Activated naive CD4-positive, alpha-beta T cell treated with anti-CD3 and anti-CD28 coated beads, Interleukin-2, amount 50 U/mL, for 16 hours (primary cell): ENCODE results near the gene CADPS2.

Experiments
- DNase-seq: peaks from one replicate; pipeline ENCODE4 v3.0.0-alpha.2; 2020

CADPS2 gene

DNA sequence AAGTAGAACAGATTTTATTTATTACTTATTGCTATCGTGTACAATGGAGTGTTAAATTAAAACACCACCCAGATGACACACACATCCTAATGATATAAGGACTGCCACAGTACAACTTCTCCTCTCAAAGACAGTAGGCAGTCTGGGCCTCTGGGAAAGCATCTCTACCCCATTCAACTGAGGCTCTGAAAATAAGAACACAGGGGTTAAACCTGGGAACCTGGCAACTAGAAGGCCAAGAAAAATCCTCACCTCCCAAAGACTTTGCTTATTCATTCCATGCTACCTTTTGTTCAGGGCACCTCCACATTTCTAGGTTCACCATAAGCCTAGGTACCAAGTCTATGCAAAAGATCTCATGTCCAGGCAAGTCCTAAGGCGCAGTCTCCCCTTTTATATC is 456.3 kb downstream of the CADPS2 start:
- no peak for DNase-seq

DNA sequence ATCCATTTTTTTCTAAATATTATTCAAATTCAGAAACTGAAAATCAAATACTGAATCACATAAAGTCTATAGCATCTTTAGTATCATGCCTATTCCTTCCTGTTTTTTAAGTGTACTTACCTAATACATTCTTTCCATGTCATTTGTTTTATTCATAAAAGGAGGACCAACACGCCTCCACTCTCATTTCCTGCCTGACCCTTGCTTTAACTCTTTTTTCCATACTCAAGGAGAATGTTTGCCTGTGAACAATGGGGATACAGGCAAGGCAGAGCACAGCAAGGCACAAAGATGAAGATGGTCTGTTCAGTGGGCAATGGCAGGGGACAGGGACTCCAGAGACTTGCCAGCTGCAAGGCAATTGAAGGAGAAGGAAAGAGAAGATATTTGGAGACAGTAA is 460.5 kb downstream of the CADPS2 start:
- no peak for DNase-seq

DNA sequence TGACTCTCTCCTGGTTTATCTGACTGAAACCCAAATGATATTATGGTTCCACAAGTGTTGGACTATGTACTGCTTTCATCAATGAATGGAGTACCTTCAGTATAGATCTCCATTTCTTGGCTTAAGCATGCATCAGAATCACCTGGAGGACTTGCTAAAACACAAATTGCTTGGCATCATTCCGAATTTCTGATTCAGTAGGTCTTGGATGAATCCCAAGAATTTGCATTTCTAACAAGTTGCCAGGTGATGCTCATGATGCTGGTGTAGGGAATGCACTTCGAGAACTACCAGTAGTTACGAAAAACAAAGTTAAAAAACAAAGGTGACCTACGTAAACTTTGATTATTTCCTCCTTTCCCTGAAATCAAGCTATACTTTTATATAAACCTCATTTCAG is 462.7 kb downstream of the CADPS2 start:
- DNase-seq = no peak

DNA sequence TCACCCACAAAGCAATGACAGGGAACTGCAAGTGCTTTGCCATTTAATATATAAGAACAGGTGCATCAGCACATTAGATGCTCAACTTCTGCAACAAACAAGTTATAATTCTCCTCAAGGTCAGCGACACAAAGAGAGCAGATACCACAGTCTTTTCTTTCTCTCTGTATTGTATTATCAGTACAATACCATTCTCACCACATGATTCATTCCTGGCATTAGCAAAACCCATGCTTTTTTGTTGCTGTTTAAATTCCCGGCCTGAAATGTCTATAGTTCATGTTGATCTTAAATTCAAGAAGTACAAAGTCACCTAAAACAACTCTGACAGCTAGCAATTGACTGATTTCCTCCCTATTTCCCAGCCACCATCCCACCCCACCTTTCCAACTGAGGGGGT is 469.9 kb downstream of the CADPS2 start:
- DNase-seq = no peak

DNA sequence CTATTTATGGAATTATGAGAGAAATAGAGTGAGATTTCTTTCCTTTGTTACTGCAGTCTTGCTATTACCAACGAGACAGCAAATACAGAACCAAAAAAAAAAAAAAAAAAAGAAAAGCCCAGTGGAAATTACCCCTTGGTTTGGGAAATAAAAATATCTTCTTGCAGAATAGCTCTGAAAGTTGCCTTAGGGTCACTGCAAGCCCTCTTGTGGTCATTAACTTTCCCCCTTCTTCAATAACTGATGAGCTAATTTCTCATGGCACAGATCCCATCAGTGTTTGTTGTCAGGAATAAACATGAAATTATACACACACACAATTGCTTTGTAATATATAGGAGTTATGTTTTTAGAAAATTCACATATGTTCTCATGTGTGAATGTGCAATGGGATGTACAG is 470.8 kb downstream of the CADPS2 start:
- DNase-seq = no peak

DNA sequence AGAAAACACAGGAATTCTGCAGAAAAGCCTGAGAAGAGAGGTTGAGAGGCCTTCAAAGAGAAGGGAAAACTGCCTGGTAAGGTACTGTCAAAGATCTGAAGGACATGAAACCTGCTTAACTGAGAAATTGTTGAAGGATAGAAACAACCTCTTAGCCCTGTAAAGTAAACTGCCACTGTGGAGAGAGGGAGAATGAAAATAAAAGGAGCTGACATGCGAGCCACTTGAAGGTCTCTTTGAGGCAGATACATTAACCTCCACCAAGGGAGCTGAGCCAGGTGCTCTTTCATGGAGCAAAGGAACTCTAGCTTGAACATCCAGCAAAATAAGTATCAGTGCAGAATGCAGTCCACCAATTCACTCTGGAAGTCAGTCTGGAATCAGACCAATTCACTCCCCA is 472.9 kb downstream of the CADPS2 start:
- no peak for DNase-seq

DNA sequence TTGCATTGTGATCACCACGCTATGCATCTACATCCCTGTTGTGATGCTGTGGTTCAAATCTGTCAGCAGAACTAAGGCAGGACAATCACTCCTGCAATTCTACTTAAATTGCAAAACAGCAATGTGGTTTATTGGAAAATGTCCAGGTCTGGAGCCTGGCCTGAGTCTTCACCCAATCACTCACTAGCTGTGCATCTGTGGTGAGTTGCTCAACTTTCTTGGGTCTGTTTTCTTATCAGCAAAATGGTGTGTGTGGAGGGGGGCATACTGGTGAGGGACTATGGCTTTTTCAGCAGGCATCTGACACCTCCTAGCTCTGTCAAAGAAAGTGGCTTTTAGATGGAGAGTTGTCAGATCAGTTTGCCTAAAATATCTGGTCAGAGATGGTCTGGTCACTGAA is 473.4 kb downstream of the CADPS2 start:
- no peak for DNase-seq

DNA sequence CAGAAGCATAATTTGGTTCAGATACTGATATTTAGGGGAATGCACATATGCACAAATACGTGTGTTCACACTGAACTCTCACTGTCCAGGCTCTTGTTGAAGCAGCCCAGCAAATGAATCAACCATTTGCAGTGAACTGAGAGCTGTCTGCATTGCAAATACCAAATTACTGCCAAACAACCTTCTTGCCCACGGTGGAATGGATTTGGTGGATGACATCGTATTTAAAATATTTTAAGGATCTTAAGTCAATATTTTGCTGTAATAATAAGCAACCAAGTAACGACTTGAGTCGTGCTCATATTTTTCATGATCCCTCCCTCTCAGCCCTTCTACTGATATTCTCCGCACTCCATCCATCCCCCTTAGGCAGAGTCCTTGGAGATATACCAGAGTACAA is 473.8 kb downstream of the CADPS2 start:
- DNase-seq = no peak

DNA sequence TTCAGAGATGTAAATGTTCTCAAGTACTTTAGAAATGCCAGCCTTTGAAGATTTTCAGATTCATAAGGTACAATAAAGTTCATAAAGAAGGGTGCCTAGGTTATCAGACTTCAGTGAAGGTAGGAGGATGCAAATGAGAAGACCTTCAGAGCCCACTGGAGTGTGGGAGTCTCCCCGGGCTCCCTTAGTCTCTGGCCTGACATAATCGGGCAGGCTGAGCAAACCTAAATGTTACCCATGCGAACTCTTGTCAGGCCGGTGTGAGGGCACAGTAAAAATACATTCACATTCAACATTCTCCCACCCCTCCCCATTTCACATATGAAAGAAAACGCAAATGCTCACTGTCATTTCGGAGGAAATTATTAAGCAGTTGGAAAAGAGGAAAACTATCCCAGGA is 479.1 kb downstream of the CADPS2 start:
- no peak for DNase-seq

DNA sequence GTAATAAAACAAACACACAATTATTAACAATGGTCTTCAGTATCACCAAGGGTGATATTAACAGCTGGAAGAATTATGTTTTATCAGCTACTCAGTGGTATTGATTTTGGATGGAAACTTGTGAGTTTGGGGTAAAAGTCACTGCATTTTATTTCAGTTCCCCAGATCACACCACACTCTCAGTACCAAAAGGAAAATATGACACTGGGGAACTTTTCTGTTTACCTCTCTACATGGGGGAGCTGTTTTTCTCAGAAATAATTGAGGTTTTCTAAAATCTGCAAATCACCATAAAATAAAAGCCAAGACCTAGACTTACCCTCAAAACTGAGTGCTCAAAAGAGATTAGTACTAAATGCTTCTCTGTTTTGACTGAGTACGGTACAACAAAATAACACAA is 483.1 kb downstream of the CADPS2 start:
- no peak for DNase-seq

DNA sequence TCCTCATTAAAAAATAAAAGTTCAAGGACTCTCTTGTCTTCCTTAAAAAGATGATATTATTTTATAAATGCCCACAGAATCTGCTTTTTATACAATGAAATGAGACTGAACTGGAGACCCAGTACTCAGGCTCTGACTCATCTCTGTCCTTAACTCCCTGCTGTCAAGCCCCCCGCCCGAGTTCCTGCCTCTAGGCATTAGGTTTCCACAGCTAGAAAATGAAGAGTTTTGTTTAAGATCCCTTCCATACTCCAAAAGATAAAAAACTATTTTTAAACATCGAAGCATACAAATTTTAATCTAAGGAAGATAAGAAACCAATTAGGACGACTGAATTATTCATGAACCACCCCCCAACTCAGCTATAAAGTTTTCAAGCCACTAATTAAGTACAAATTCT is 484.0 kb downstream of the CADPS2 start:
- no peak for DNase-seq

DNA sequence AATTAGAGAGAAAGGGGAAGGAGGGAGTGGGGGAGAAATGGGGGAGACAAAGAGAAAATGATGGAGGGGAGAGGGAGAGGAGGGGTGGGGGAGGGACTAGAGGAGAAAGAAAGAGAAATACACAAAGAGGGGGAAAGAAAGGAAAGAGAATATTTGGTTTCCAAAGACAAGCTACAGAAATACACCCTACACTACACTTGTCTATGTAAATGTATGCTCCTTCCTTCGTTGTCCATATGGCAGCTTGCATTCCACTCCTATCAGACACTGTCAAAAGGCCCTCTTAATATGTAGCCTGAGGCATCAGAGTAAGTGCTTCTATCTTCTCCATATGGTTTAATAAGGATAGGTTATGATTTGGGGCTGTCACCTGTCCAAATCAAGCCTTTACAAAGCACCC is 488.9 kb downstream of the CADPS2 start:
- no peak for DNase-seq

DNA sequence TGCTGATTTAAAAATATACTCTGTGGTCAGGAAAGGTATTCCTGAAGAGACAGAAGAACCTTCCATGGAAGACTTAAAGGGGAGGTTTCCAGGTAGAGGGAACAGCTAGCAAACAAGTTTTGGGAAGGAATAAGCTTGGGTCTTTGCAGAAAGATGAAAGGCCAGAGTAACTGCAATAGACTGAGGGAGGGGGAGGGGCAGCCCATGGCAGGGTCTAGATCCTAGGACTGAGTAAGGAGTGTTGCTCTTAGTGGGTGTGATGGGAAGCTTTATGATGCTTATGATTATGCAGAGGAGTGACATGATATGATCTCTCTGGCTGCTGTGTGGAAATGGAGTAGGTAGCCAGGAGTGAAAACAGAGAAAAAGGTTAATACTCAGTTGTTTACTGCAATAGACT is 491.7 kb downstream of the CADPS2 start:
- no peak for DNase-seq

DNA sequence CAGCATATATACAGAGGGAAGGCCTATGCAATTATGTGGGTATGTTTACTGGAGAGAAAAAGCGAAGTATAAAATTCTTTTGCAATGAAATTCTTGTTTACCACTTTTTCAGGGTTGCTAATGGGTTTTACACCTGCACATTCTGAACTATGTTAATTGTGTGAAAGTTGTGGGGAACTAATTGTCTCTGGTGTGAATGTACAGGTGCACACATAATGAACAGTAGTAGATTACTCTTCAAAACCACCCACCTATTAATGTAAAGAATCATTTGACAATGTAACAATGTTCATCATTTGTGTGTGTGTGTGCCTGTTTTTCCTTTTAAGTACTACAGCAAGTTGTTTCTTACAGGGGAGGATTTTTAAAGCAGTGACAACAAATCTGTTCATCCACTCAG is 501.7 kb downstream of the CADPS2 start:
- no peak for DNase-seq

DNA sequence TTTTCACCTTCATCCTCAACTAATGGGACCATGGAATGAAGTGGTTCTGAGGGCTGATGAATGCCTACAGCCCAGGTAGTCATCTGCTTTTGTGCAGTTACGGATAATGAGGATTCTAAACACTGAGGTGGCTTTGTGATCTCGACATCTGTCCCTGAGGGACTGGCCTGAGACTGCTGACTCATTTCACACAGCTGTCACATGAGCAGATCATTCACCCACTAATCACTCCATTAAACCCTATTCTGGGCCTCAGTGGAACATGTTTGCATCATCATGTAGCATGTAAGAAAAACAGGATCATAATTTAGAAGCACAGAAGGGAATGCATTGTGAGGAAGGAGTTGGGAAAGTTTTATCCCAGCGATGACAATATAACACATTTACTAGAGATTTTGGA is 502.3 kb downstream of the CADPS2 start:
- DNase-seq = no peak

DNA sequence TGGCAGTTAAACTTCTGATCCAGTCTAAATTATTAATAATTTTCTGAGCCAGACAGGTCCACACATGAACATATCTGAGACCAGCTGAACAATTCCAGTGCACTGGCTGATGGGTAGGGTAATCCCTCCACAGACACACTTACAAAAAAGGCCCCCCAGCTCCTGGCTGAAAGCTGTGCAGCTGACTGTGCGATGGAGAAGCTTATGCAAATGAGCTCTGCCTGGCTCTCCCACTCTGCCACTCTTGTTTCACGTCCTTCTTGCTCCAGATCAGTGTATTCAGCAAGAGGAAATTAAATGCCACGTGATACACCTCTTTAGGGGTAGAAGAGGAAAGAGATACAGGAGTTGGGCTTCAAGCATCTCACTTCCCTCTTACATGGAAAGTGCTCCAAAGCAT is 505.3 kb downstream of the CADPS2 start:
- no peak for DNase-seq

DNA sequence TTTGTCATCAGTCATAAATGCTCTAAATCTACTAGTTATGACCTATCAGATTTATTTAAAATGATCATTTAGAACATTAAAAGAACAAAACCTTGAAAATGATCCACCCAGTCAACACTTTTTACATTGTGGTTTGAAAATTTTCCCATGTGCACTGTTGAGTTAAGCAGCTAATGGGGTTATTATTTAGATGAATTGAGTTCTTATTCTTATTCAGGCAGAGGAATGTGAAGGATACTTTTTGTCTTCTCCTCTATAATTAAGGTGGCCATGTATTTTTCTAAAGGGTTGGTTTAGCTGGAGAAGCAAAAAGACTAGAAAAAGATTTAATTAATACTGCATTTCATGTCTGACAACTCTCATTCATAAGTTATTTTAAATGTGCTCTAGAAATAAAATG is 506.8 kb downstream of the CADPS2 start:
- no peak for DNase-seq

DNA sequence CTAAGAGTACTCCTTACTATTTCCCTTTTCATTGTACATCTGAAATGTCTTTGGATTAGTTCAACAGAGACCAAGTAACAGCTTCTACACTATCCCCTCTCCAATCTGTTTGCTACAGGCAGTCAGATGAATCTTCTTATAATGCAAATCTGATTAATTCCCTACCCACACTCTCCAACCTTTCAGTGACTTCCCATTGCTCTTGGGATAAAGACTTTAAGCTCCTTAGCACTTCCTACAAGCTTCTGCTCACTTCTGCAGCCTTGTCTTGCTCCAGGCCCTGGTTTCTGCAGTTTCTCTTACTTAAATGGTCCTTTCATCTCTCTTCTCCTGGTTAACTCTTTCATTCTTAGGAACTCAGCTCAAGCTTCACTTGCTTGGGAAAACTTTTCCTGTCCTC is 516.5 kb downstream of the CADPS2 start:
- no peak for DNase-seq

DNA sequence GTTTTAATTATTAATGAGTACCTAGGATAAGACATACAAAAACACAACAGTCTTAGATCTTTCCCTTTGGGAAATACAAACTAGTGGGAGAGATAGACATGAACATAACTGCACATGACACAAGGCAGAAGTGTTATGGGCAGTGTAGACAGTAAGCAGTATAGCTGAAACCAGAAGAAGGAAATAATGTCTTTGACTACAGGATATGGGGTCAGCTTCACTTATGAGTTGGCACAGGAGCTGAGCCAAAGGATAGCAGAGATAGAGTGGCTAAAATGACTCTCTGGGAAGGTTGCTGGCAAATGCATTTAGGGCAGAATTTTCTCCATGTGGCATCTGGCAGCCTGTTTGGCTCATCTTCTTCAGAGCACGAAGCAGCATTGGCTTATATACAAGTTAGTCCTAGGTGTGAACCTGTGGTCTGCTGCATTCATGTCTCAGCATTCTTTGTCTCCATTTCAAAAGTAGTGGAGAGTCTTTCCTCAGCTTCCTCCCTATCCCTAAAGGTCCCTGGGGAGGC is 521.4 kb downstream of the CADPS2 start:
- no peak for DNase-seq

DNA sequence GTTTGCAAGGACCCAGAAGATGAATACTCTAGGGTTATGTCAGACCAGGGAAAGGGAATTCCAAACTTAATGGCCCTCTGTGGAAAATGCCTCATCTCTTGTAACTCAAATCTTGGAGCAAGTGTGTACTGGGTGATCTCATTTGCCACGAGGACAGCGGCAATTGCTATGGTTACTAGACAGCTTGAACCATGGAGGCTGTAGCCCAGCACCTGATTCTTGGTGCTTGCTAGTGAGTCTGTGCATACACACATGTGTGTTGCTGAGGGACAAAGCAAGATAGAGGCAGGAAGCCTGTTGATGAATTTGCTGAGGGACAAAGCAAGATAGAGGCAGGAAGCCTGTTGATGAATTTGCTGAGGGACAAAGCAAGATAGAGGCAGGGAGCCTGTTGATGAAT is 523.1 kb downstream of the CADPS2 start:
- no peak for DNase-seq

DNA sequence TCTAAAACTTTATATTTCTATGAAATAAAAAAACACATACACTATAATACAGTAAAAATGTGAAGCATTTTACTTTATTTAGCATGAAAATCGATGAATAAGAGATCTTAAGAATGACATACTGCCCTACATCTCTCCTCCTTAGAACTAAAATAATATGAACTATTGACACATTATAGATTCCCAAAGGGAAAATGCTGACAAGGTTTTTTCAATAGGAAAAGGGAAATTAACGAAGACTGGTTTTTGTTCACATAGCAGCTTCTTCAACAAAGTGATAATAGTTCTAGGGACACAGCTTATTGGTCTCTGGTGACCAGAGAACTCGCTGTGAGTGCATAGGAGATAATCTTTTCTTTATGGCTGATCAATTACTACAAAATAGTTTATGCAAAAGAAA is 523.8 kb downstream of the CADPS2 start:
- no peak for DNase-seq

DNA sequence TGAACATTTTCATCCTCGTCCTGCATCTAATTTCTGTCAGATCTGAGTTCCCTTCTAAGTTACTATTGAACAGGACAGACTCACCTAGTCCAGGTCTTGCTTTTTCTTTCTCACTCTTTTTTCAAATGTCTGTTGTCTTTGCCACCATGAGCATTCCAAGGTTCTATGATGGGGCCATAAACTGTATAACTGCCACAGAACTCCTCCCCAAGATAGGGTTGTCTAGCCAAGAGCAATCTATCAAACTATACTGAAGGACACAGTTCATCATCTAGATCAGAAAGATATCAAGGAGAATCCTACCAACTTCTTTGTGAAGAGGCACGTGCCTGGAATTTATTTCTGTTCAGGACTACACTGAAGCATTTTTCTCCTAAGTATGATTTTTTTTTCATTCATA is 531.6 kb downstream of the CADPS2 start:
- DNase-seq = no peak

DNA sequence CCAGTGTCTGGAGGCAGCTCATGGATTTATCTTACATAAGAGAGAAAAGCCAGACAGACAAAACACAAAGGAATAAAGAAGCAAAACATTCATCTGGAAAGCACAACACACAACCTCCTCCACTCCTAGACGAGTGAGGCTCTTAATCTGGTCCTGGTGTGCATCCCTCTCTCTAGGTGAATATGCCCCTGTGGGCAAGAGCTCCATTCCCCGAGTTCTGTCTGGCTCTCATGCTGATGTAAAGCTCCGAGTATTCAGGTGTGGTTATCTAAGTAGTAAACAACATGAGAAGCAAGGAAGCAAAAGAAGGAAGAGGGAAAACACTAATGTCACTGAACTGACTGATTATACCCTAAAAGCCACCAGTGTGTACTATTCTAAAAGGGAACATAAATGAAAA is 533.8 kb downstream of the CADPS2 start:
- no peak for DNase-seq

DNA sequence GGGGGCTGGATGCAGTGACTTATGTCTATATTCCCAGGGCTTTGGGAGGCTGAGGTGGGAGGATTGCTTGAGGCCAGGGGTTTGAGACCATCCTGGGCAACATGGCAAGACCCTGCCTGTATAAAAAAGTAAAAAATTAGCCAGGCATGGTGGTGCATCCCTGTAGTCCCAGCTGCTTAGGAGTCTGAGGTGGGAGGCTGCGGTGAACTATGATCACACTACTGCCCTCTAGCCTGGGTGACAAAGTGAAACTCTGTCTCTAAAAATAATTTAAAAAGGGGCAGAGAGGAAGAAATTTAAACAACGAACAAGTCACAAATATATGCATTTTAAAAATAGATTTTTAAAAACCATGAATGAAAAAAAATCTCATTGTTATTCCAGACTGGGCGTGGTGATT is 535.6 kb downstream of the CADPS2 start:
- no peak for DNase-seq

DNA sequence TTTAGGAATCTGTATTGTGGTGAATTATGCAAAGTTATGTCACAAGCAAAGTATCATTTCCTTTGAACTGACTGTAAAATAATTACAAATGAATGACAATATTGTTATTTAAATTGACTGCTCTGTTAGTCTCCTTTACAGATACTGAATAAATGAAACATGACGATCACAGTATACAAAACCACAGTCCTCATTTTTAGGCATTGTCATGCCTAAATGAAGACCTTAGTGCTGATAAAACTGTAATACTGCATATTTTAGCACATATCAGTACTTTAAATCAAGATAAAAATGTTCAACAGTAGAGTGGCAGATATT is 542.0 kb downstream of the CADPS2 start:
- DNase-seq = no peak

DNA sequence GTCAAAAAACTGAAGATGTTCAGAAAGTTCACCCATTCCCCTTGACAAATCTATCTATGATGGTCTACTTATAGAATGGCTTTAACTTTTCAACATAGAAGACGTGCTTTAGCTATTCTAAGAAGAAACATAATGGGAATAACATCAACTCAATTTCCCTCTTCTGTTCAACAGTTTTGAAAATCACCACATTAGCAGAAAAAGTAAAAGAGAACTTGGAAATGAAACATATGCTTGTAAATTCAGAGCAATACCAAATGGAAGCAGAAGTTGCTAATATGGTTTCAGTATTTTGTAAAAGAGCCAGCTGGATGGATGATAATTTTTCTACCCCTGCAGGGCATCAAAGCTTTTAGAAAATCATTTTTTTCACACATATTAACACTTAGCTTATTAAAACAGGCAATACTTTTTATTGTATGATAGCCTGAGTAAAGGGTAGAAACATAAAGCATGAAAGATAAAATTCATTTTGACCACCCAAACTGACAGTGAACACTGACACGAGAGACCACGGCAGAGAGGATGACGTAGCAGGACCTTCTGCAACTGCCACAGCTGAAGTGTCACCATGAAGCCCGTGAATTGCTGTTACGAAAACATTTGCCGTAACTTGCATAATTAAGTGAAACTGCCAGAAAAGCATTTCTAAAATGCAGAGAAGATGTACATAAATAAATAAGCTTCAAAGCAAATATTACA is 542.5 kb downstream of the CADPS2 start:
- DNase-seq = no peak
